GM21515 (cell line): Measurements from ENCODE around the gene HMX2.

Source experiments
- ATAC-seq: cut with Tn5 transposase; IDR thresholded peaks from one replicate; pipeline ENCODE4 v1.9.1; 2021; ENCODE audit not compliant: unreplicated experiment

HMX2 gene

GRCh38 chr10:123180101-123181090 lies 32.5 kb downstream of the HMX2 start:
- ATAC-seq, result no peak

GRCh38 chr10:123183724-123184123 lies 35.8 kb downstream of the HMX2 start:
- ATAC-seq, result no peak

- ATAC-seq, result no peak
These were observed 39.8 kb downstream of the HMX2 start for GRCh38 chr10:123187781-123188180.

GRCh38 chr10:123191886-123192285 lies 44.0 kb downstream of the HMX2 start:
- no peak for ATAC-seq

GRCh38 chr10:123194056-123194455 lies 46.1 kb downstream of the HMX2 start:
- ATAC-seq, result no peak
